ENCODE results near the gene MYF6.

Gene MYF6

GRCh38 chr12:80752464-80752863, 45.0 kb downstream of the MYF6 start:
- H3K27ac ChIP-seq (ENCODE audit: extremely low read depth, low read depth, low read length): no peak overlapping the region
- POLR2A ChIA-PET: no interaction called here
- TF ChIP-seq ZNF169 (tag by site-specific recombination; IDR thresholded peaks at IDR 0.05) (no peak), ZNF24 (tag by site-specific recombination; IDR thresholded peaks at IDR 0.05) (no peak), ZNF184 (tag by site-specific recombination; IDR thresholded peaks at IDR 0.05) (no peak), TCF7L2 (IDR thresholded peaks at IDR 0.05; ENCODE audit: borderline replicate concordance, low read depth, low read length) (no peak), PBX3 (CRISPR knock-in tag; IDR thresholded peaks at IDR 0.05) (no peak)
- TF ChIP-seq, protein P1, sequence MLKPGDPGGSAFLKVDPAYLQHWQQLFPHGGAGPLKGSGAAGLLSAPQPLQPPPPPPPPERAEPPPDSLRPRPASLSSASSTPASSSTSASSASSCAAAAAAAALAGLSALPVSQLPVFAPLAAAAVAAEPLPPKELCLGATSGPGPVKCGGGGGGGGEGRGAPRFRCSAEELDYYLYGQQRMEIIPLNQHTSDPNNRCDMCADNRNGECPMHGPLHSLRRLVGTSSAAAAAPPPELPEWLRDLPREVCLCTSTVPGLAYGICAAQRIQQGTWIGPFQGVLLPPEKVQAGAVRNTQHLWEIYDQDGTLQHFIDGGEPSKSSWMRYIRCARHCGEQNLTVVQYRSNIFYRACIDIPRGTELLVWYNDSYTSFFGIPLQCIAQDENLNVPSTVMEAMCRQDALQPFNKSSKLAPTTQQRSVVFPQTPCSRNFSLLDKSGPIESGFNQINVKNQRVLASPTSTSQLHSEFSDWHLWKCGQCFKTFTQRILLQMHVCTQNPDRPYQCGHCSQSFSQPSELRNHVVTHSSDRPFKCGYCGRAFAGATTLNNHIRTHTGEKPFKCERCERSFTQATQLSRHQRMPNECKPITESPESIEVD (tag by site-specific recombination; IDR thresholded peaks at IDR 0.05): no peak
- TF ChIP-seq, protein P2, sequence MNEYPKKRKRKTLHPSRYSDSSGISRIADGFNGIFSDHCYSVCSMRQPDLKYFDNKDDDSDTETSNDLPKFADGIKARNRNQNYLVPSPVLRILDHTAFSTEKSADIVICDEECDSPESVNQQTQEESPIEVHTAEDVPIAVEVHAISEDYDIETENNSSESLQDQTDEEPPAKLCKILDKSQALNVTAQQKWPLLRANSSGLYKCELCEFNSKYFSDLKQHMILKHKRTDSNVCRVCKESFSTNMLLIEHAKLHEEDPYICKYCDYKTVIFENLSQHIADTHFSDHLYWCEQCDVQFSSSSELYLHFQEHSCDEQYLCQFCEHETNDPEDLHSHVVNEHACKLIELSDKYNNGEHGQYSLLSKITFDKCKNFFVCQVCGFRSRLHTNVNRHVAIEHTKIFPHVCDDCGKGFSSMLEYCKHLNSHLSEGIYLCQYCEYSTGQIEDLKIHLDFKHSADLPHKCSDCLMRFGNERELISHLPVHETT (tag by site-specific recombination; IDR thresholded peaks at IDR 0.05): no peak
- no peaks in the 10 kb centered on the region for H3K4me1 ChIP-seq (ENCODE audit: control insufficient read depth, insufficient read depth, low read length)
- CTCF ChIA-PET: no interaction called here
- H3K36me3 ChIP-seq (ENCODE audit: control insufficient read depth in 2 of 2, insufficient read depth in 1 of 2, low read length in 2 of 2): no peaks in the 10 kb centered on the region
- H3K9me3 ChIP-seq (ENCODE audit: control insufficient read depth, insufficient read depth, low read depth, low read length): no peaks in the 10 kb centered on the region
- H3K4me3 ChIP-seq (ENCODE audit: low read depth, low read length): no peak overlapping the region

- no peak overlapping the region for H3K27ac ChIP-seq (ENCODE audit: extremely low read depth, low read depth, low read length)
- H3K4me1 ChIP-seq (ENCODE audit: control insufficient read depth, insufficient read depth, low read length): no peaks in the 10 kb centered on the region
- ChIA-PET POLR2A (no interaction called here), CTCF (interaction anchor here (1.2 kb wide), 1 partner anchor 281 kb away, joined by 4 read pairs; no protein-coding TSS in a partner anchor)
- no peak for TF ChIP-seq ZNF132 (tag by site-specific recombination; IDR thresholded peaks at IDR 0.05; ENCODE audit: borderline replicate concordance)
- TF ChIP-seq ZNF571 (tag by site-specific recombination; IDR thresholded peaks at IDR 0.05): no peak
- no peak for TF ChIP-seq SALL2 (tag by site-specific recombination; IDR thresholded peaks at IDR 0.05; ENCODE audit: borderline replicate concordance)
- TF ChIP-seq ATF2 (tag by site-specific recombination; IDR thresholded peaks at IDR 0.05; ENCODE audit: low read depth): no peak
- no peak for TF ChIP-seq ZNF623 (tag by site-specific recombination; IDR thresholded peaks at IDR 0.05)
- TF ChIP-seq ZNF121 (tag by site-specific recombination; IDR thresholded peaks at IDR 0.05): no peak
- TF ChIP-seq ZSCAN18 (tag by site-specific recombination; IDR thresholded peaks at IDR 0.05): no peak
- no peak for TF ChIP-seq ZNF2 (tag by site-specific recombination; IDR thresholded peaks at IDR 0.05)
- TF ChIP-seq ZNF843 (tag by site-specific recombination; IDR thresholded peaks at IDR 0.05): no peak
- TF ChIP-seq ZBTB6 (tag by site-specific recombination; IDR thresholded peaks at IDR 0.05): no peak
- TF ChIP-seq ZSCAN16 (tag by site-specific recombination; IDR thresholded peaks at IDR 0.05): no peak
- TF ChIP-seq ZNF776 (tag by site-specific recombination; IDR thresholded peaks at IDR 0.05; ENCODE audit: borderline replicate concordance): no peak
- TF ChIP-seq, protein P3, sequence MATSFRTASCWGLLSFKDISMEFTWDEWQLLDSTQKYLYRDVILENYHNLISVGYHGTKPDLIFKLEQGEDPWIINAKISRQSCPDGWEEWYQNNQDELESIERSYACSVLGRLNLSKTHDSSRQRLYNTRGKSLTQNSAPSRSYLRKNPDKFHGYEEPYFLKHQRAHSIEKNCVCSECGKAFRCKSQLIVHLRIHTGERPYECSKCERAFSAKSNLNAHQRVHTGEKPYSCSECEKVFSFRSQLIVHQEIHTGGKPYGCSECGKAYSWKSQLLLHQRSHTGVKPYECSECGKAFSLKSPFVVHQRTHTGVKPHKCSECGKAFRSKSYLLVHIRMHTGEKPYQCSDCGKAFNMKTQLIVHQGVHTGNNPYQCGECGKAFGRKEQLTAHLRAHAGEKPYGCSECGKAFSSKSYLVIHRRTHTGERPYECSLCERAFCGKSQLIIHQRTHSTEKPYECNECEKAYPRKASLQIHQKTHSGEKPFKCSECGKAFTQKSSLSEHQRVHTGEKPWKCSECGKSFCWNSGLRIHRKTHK (tag by site-specific recombination; IDR thresholded peaks at IDR 0.05): no peak
- no peak for TF ChIP-seq ZNF501 (tag by site-specific recombination; IDR thresholded peaks at IDR 0.05)
- TF ChIP-seq ZNF658 (tag by site-specific recombination; IDR thresholded peaks at IDR 0.05): no peak
- H3K36me3 ChIP-seq (ENCODE audit: control insufficient read depth in 2 of 2, insufficient read depth in 1 of 2, low read length in 2 of 2): no peaks in the 10 kb centered on the region
- no peak overlapping the region for H3K4me3 ChIP-seq (ENCODE audit: low read depth, low read length)
- no peaks in the 10 kb centered on the region for H3K9me3 ChIP-seq (ENCODE audit: control insufficient read depth, insufficient read depth, low read depth, low read length)
Observed at GRCh38 chr12:80754274-80754673, 46.8 kb downstream of the MYF6 start.

All from HEK293 (cell line).